Activated CD4-positive, CD25-positive, alpha-beta regulatory T cell treated with anti-CD3 and anti-CD28 coated beads, Interleukin-2, amount 50 U/mL, for 24 hours (primary cell): ENCODE measurements around the gene CDK5RAP1.
"Not testable (repeated sequence)": the region's sequence is repeated elsewhere in the genome, so short reads cannot be mapped to it uniquely, and the experiment has no call there.

Experiments used
- ATAC-seq, 2 donors: fragments of 150-1000 bp; cut with Tn5 transposase; one replicate each; pipeline ENCODE4 v1.10.0; 2021; ENCODE audit warnings: mild to moderate bottlenecking in 1 of 2, moderate library complexity in 1 of 2

CDK5RAP1 gene, protein sequence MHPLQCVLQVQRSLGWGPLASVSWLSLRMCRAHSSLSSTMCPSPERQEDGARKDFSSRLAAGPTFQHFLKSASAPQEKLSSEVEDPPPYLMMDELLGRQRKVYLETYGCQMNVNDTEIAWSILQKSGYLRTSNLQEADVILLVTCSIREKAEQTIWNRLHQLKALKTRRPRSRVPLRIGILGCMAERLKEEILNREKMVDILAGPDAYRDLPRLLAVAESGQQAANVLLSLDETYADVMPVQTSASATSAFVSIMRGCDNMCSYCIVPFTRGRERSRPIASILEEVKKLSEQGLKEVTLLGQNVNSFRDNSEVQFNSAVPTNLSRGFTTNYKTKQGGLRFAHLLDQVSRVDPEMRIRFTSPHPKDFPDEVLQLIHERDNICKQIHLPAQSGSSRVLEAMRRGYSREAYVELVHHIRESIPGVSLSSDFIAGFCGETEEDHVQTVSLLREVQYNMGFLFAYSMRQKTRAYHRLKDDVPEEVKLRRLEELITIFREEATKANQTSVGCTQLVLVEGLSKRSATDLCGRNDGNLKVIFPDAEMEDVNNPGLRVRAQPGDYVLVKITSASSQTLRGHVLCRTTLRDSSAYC

DNA sequence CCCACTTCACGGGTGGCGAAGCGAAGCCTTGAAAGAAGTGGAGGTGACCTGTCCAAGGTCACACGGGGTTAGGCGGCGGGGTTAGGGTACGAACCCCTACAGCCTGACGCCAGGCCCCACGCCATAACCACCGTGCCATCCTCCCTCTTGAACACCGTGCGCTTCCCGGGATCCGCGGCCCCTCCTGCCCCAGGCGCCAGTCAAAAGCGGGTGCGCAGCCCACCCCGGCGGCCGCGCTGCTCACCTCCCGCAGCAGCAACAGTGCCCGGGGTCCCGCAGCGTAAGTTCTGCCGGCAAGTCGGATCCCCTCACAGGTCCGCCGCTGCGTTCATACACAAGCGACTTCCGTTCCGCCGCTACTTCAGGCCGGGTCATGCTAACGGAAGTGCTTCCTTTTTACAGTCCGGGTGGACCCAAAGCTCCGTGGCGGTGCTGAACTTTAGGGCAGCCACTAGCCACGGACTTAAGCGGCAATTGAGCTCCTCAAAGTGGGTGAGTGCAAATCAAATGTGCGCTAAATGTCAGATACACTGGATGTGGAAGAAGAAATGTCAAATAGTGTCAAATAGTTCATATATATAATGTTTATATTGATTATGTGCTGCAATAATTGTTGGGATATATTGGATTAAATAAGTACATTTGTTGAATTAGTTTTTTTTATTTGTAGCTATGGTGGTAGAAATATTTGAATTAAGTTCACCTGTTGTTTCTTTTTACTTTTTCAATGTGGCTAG lies at the start of gene CDK5RAP1:
CDK5RAP1 (minus strand) TSS at position 336 of the 737 bp plus-strand sequence. CDS start 4,455 bp downstream, outside the sequence.
- ATAC-seq, result peak; percentile 98 to 99

DNA sequence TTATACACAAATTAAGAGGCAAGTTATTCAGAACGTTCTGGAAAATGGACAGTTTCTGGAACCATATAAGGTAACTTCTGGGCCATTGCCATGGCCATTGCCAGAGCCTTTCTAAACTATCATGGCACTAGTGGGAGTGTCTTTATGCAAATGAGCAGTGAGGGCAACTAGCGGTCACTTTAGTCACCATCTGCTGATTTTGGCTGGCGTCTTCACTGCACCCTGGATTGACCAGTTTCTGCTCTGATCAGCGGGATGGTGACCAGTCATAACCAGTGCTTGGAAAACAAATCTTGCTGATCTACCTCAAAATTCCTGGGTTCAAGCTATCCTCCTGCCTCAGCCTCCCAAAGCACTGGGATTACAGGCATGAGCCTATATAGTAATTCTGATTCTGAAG lies 49.5 kb upstream of the CDK5RAP1 start:
- ATAC-seq, result no peak

DNA sequence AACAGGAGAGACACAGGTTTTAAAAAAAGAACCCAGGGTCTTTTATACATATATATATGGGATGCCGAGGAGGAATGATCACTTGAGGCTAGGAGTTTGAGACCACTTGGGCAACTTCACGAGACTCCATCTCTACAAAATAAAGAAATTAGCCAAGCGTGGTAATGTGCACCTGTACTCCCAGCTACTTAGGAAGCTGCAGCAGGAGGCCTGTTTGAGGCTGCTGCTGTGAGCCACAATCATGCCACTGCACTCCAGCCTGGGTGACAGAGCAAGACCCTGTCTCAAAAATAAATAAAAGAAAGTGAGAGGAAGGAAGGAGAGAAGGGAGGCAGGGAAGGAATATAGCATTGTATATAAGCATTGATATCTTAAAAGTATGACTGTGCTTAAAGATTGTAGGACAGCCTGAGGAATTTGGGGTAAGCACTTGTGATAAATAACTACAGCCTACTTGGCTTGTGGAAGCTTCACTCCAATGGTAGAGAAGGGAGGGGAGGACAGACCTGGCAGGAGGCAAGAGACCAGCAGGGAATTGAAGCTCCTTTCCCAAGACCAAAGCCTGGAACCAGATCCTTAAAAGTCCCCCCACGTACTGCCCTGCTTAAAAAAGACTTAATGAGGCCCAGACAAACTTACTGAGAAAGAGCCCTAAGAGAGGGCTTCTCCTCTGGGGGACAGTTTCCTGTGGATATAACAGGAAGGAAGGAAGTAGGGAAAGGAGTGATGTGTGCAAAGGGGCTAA lies 44.7 kb upstream of the CDK5RAP1 start:
- ATAC-seq, result no peak

DNA sequence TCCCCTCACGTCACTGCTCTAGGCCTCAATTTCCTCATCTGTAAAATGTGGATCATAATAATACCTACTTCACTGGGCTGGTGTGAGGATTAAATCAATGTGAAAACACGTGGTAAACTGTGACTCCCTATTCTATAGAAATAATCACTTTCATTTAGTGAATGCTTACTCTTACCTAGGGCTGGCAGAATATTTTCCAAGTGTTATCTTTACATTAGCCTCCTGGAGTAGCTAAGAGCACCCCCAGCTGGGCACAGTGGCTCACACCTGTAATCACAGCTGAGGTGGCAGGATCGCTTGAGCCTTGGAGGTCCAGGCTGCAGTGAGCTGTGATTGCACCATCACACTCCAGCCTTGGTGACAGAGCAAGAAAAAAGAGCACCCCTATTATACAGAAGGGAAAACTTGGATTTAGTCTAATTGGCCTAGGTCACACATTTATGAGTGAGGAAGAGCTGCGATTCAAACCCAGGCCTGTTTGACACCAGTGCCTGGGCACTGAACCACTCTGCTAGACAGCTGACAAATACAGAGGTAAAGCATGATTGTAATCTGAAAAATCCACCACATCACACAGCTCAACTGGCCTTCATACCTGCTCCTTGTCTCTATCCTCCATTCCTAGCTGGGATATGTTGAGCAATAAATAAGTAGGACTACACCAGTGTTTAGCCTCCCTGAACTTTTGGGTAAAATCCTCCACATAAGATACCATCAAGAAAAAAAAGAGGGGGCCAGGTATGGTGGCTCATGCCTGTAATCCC lies 43.7 kb upstream of the CDK5RAP1 start:
- ATAC-seq, result no peak

DNA sequence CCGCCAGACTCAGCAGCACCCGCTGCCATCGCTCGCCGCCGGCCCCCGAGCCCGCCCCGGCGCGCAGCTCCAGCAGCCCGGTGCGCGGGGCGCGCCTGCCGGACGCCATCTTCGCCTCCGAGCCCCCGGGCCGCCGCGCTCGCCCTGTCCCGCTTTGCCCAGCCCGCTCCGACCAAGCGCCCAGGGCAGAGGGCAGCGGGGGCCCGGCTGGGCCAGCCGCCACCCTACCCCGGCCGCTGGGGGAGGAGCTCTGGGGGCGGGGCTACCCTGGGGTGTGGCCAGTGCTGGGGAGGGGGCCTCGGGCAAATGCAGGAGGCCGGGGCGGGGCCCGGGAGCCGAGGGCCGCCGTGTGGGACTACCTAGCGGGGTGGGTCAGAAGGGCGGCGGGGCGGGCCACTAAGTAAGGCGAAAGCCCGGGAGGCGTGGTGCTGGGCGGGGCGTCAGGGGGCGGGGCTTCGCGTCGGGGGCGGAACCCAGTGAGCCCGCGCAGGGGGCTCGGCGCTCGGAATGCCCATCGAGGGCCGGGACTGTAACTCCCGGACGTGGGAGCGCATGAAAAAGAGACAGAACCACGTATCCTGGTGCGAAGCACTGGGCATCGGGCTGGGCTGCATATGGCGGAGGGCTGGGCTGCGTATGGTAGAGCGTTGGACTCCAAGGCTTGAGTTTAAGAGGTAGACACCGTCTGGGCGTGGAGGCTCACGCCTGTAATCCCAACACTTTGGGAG lies 42.4 kb upstream of the CDK5RAP1 start, which contains the start of gene SNTA1:
SNTA1 (minus strand) TSS at position 252 of the 728 bp plus-strand sequence; CDS start at position 109, 143 bp downstream.
- ATAC-seq, result peak; percentile 88 to 90

DNA sequence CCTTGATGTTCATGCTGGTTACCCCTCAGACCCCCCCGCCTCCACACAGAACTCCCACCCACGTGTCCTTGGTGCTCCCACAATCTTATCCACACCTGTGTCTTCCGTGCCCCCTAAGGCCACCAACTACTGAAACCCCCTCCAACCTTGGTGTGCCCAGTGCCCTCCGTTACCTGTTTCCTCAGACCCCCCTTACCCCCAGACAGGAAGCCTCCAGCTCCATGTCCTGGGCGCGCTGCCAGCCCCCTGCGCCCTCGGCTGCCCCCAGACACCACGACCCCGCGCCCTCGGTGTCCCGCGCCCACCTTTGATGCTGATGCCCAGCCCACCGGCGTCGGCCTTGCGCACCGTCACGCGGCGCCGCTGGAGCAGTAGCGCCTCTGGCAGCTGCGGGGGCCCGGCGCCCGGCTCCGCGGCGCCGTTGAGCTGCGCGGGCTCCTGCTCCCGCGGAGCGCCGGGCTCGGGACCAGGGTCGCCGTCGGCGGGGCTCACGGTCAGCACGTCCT lies 41.7 kb upstream of the CDK5RAP1 start:
- ATAC-seq, result peak; percentile 12 to 35

DNA sequence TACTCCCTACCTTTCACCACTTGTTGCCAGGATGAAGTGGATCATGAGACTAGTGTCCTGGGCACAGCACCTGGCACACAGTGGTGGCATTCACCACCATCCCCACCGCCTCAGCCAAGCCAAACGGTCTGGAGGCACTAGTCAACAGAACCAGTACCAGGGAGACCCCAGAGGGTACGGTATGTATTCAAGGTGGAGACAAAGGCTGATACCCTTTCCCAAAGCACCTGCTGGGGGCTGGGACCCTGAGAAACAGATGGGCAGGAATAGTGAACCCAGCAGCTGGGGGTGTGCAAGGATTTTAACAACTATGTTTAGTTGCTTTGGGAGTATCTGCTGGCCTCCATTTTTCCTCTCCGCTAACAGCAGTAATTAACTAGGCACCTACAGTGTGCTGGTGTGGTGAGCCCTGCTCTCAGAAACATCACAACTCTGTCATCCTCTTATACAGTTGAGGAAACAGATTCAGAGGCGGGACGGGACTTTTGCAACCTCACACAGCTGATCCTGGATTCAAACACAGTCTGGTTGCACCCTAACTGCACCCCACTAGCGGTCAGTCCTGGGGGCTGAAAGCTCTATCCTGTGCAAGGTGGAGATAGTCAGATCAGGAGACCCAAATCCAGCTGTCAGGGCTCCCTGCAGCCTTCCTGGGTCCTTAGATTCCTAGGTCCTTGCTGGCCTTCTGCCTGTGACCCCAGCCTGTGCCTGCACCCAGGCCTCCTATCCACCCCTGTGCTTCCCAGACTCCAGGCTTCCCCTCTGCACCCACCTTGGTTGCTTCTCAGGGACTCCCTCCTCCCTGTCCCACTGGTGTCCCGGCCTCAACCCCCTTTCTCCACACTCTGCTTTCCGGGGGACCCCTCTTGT lies 41.1 kb upstream of the CDK5RAP1 start:
- ATAC-seq, result no peak

DNA sequence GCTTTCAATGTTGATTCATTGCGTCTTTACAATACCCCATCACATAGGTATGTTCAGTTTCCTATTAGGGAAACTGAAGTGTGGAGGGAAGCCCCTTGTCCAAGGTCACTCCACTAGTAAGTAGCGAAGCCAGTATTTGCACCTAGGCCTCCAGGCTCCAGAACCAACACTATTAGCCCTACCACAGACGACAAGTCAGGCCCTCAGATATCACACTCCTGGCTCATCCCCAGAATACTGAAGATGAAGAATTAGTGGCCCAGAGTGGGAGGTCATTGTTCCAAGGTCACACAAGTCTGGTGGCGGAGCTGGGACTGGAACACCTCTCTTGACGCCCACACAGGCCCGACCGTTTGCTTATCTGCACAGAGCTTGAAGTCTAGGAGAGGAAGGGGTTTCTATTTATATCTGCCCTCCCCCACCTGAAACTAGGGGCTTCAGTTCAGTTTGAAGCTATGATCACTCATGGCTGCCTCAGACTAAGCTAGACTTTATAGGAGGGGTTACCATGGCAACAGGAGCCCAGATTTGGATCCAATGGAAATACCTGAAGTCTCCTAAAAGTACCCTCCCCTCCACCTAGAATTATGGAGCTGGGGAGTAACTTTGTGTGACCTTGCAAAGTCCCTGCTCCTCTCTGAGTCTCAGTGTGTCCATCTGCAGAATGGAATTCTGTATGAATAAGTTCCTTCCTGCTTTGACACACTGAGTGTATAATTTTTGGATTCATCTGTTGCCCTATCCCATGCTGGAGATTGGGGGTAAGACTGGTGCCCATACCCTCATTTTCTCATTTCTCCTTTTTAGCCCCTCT lies 40.0 kb upstream of the CDK5RAP1 start:
- ATAC-seq, result no peak

DNA sequence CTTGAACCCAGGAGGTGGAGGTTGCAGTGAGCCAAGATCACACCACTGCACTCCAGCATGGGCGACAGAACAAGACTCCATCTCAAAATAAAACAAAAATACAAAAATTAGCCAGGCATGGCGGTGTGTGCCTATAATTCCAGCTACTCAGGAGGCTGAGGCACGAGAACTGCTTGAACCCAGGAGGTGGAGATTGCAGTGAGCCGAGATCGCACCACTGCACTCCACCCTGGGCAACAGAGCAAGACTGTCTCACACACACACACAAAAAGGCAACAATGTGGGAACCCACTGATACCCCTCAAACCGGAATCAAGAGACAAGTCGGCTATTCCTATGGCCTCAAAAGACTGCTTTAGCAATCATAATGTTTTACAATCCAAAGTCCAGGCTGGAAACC lies 39.2 kb upstream of the CDK5RAP1 start:
- not testable (repeated sequence) for ATAC-seq

DNA sequence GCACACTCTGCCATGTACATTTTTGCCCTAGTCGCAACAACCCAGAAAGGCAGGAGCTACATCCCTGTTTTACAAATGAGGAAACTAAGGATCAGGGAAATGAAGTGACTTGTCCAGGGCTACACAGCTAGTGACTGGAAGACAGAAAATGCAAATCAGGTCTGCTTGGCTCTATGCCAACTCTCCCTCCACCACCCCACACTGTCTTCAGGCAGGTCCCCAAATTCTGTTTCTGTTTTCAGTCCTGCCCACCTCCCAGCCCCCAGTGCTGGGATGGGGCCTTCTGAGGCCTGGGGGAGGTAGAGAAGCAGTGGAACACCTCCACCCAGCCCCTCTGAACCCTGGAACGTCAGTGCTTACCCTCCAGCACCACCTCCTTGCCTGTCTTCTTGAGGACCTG lies 37.2 kb upstream of the CDK5RAP1 start:
- no peak for ATAC-seq

DNA sequence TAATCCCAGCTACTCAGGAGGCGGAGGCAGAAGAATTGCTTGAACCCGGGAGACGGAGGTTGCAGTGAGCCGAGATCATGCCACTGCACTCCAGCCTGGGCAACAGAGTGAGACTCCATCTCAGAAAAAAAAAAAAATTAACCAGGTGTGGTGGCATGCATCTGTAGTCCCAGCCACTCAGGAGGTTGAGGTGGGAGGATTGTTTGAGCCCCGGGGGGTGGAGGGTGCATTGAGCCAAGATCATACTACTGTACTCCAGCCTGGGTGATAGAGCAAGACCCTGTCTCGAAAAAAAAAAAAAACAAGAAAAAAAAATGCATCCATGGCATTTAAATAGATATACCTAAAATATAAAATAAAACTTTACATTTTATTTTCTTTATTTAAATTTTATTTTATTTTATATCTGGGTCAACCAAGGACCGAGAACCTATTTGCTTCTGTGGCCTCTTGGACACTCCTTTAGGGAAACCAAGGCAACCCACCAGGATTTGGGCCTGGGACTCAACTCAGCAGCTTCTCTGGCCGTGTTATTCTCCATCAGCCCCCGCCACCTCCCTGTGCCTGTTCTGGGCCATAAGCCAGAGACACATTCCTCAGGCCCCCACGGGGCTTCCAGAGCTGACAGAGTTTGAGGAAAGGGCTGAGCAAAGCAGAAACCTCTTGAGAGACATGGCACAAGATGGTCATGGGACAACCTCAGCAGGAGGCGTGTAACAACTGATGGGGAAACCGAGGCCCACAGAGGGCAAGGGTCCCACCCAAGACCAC lies 36.0 kb upstream of the CDK5RAP1 start:
- ATAC-seq, result no peak

DNA sequence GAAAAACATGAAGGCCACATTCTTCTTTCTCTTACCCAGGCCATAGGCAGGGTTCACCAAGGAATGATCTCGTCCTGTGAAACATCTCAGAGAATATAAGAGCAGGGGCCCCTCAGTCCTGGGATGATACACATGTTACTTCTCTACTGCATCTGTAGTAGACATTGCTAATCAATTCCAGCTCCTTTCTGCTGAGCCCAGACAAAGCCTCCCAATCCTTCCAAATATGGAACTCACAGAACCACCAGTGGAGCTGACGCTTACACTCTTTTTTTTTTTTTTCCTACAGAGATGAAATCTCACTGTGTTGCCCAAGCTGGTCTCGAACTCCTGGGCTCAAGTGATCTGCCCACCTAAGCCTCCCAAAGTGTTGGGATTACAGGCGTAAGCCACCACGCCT lies 33.1 kb upstream of the CDK5RAP1 start:
- no peak for ATAC-seq

DNA sequence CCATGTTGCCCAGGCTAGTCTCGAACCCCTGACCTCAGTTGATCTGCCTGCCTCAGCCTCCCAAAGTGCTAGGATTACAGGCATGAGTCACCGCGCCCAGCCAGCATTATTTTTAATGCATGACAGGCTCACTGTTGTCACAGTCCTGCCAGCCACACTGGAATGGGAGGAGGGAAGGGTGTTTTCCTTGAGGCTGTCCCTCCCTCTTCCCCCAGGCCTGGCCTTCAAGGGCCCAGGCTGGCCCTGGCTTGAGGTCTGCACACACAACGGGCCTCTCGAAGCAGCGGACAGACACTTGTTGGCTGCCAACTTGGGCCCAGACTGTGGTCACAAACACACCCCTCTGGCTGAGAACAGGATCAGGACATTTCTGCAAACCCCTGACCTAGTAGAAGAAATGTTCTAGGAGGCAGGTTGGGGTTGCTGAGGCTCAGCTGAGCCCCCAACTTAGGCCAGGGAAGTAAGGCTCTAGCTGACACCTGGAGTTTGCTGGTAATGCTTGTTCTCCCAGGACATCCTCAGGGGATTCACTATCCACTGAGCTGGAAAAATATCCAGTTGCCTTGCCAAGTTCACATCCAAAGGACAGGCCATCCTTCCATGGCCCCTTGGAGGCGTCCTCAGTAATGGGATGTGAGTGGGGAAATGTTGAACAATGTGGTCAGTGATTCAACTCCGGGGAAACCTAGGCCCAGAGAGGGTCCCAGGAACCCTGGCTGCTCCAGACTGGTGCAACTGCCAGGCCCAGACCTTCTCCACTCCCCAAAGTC lies 32.3 kb upstream of the CDK5RAP1 start:
- ATAC-seq, result no peak

DNA sequence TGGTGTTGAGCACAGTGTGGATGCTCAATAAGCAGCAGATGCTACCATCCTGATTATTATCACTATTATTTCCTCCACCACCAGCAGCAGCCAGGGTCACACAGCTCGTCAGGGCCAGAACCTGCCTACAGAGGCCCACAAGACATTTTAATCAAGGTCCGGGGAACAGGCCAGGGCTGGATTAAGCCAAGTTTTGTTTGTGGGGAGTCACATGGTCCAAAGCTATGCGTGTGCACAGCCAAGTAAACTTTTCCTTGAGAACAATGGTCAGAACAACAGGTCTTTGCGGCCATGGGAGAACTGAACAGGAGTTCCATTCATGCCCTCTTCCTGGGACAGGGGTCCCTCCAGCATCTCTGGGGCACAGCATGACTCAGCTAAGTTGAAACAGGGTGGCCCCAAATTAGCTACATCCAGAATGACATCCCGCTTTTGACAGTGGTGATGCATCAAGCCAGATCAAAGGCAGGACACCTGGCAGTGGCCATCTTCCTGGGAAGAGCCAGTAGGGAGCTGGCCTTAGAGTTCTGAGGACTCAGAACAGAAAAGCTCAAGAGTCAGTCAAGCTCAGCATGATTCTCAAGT lies 30.6 kb upstream of the CDK5RAP1 start:
- ATAC-seq, result no peak

DNA sequence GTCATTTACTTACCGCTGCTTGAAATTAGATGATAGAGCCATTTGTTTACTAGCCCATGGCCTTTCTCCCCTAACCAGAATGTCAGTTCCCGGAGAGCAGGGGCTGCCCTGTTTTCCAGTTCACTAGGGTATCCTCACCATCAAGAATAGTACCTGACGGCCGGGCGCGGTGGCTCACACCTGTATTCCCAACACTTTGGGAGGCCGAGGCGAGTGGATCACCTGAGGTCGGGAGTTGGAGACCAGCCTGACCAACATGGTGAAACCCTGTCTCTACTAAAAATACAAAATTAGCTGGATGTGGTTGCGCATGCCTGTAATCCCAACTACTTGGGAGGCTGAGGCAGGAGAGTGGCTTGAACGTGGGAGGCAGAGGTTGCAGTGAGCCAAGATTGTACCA lies 22.6 kb upstream of the CDK5RAP1 start:
- not testable (repeated sequence) for ATAC-seq

DNA sequence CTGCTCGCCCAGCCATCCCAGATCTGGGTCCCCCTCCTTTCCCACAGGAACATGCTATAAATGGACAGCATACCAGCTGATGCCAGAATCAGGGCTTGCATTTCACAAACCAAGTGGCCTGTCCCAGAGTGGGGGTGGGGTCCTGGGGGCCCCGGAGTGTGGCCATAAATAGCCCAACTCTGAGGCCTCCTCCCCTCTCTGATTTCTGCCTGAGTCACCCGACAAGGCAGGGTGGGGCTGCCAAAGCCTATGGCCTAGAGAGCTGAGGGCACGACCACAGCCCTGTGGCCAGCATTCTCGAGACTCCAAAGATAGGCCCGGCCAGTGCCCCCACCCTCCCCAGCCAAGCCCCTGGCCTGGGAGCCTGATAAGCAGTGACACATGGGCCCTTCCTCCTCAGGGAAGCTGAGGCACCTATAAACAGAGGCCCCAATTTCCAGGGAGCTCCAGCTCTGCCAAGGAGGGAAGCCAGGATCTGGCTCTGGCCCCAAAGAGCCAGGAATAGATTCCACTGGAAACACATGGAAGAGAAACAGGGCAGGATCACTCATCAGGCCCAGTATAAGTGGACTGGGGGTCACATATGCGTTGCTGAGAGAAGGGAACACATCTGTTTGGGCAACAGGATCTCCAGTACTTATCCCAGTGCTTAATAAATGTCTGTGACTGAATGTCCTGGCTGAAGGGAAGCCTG lies 22.0 kb upstream of the CDK5RAP1 start:
- no peak for ATAC-seq
